Duodenal mucosa (tissue), 2 donors: ENCODE measurements around the gene KDM5A.

ENCODE experiments used
- H3K27ac ChIP-seq: one replicate; pipeline ENCODE4 v1.7.0; 2013; ENCODE audit warnings: low read depth, low read length
- H3K27me3 ChIP-seq, 2 donors: one replicate each; pipeline ENCODE4 v1.7.0; 2013; ENCODE audit warnings: low read length in 2 of 2, control low read depth in 1 of 2; ENCODE audit not compliant: insufficient read depth in 2 of 2, control insufficient read depth in 1 of 2
- H3K36me3 ChIP-seq, 2 donors: one replicate each; pipeline ENCODE4 v1.7.0; 2013; ENCODE audit warnings: low read length in 2 of 2, control low read depth in 1 of 2; ENCODE audit not compliant: insufficient read depth in 2 of 2, control insufficient read depth in 1 of 2
- H3K4me1 ChIP-seq, 2 donors: one replicate each; pipeline ENCODE4 v1.7.0; 2013; ENCODE audit warnings: low read length in 2 of 2, control low read depth in 1 of 2; ENCODE audit not compliant: insufficient read depth in 2 of 2, control insufficient read depth in 1 of 2
- H3K4me3 ChIP-seq, 2 donors: one replicate each; pipeline ENCODE4 v1.7.0; 2013; ENCODE audit warnings: low read length in 2 of 2, low read depth in 1 of 2
- H3K9ac ChIP-seq, 2 donors: one replicate each; pipeline ENCODE4 v1.7.0; 2013; ENCODE audit warnings: low read length in 2 of 2, low read depth in 1 of 2
- H3K9me3 ChIP-seq, 2 donors: one replicate each; pipeline ENCODE4 v1.7.0; 2013; ENCODE audit warnings: low read length in 2 of 2, control low read depth in 1 of 2; ENCODE audit not compliant: control insufficient read depth in 1 of 2

KDM5A gene

GRCh38 chr12:286531-287300, 102.4 kb downstream of the KDM5A start:
- Histone ChIP-seq H3K9ac (no peak overlapping the region), H3K9me3 (no peaks in the 10 kb centered on the region), H3K27ac (no peak overlapping the region), H3K36me3 (peaks cover 20 to 51% of the 10 kb centered on the region in 2 donors), H3K4me1 (no peaks in the 10 kb centered on the region), H3K27me3 (no peaks in the 10 kb centered on the region), H3K4me3 (no peak overlapping the region)

- H3K4me3 ChIP-seq = no peak overlapping the region
- H3K27me3 ChIP-seq = no peaks in the 10 kb centered on the region
- no peaks in the 10 kb centered on the region for H3K9me3 ChIP-seq
- H3K4me1 ChIP-seq = no peaks in the 10 kb centered on the region
- peaks cover 0 to 10% of the 10 kb centered on the region in 2 donors for H3K36me3 ChIP-seq
- no peak overlapping the region for H3K9ac ChIP-seq
- H3K27ac ChIP-seq = no peak overlapping the region
Observed at GRCh38 chr12:278046-278445, 111.1 kb downstream of the KDM5A start.

GRCh38 chr12:275812-276211, 113.3 kb downstream of the KDM5A start:
- Histone ChIP-seq H3K4me3 (no peak overlapping the region), H3K9me3 (no peaks in the 10 kb centered on the region), H3K36me3 (peaks cover 0 to 6% of the 10 kb centered on the region in 2 donors), H3K27me3 (no peaks in the 10 kb centered on the region), H3K9ac (no peak overlapping the region), H3K4me1 (no peaks in the 10 kb centered on the region), H3K27ac (no peak overlapping the region)

- H3K27ac ChIP-seq = no peak overlapping the region
- no peaks in the 10 kb centered on the region for H3K36me3 ChIP-seq
- H3K4me3 ChIP-seq = no peak overlapping the region
- H3K4me1 ChIP-seq = no peaks in the 10 kb centered on the region
- no peaks in the 10 kb centered on the region for H3K9me3 ChIP-seq
- peaks cover 0 to 2% of the 10 kb centered on the region in 2 donors for H3K27me3 ChIP-seq
- no peak overlapping the region for H3K9ac ChIP-seq
Observed at GRCh38 chr12:273382-273781, 115.7 kb downstream of the KDM5A start.

- Histone ChIP-seq H3K9ac (no peak overlapping the region), H3K27ac (no peak overlapping the region), H3K4me1 (no peaks in the 10 kb centered on the region), H3K27me3 (peaks cover 0 to 6% of the 10 kb centered on the region in 2 donors), H3K4me3 (no peak overlapping the region), H3K36me3 (no peaks in the 10 kb centered on the region), H3K9me3 (no peaks in the 10 kb centered on the region)
Observed at GRCh38 chr12:272942-273341, 116.2 kb downstream of the KDM5A start.

- Histone ChIP-seq H3K4me3 (no peak overlapping the region), H3K9me3 (no peaks in the 10 kb centered on the region), H3K9ac (no peak overlapping the region), H3K4me1 (no peaks in the 10 kb centered on the region), H3K27ac (no peak overlapping the region), H3K27me3 (peaks cover 2 to 18% of the 10 kb centered on the region in 2 donors), H3K36me3 (no peaks in the 10 kb centered on the region)
Observed at GRCh38 chr12:271161-271560, 118.0 kb downstream of the KDM5A start.

- Histone ChIP-seq H3K9ac (no peak overlapping the region), H3K4me1 (no peaks in the 10 kb centered on the region), H3K27me3 (peaks cover 5 to 23% of the 10 kb centered on the region in 2 donors), H3K4me3 (no peak overlapping the region), H3K27ac (no peak overlapping the region), H3K9me3 (no peaks in the 10 kb centered on the region), H3K36me3 (no peaks in the 10 kb centered on the region)
Observed at GRCh38 chr12:269191-269590, 119.9 kb downstream of the KDM5A start.

- no peaks in the 10 kb centered on the region for H3K36me3 ChIP-seq
- H3K4me3 ChIP-seq = no peak overlapping the region
- H3K27me3 ChIP-seq = peaks cover 8 to 29% of the 10 kb centered on the region in 2 donors
- H3K9ac ChIP-seq = no peak overlapping the region
- H3K4me1 ChIP-seq = no peaks in the 10 kb centered on the region
- H3K27ac ChIP-seq = no peak overlapping the region
- no peaks in the 10 kb centered on the region for H3K9me3 ChIP-seq
Observed at GRCh38 chr12:268483-268840, 120.7 kb downstream of the KDM5A start.

- Histone ChIP-seq H3K4me1 (no peaks in the 10 kb centered on the region), H3K9me3 (no peaks in the 10 kb centered on the region), H3K27ac (no peak overlapping the region), H3K36me3 (no peaks in the 10 kb centered on the region), H3K27me3 (peaks cover 9 to 29% of the 10 kb centered on the region in 2 donors), H3K9ac (no peak overlapping the region), H3K4me3 (no peak overlapping the region)
Observed at GRCh38 chr12:267581-268482, 121.3 kb downstream of the KDM5A start.

- Histone ChIP-seq H3K27me3 (peaks cover 14 to 29% of the 10 kb centered on the region in 2 donors), H3K36me3 (no peaks in the 10 kb centered on the region), H3K27ac (no peak overlapping the region), H3K4me1 (no peaks in the 10 kb centered on the region), H3K4me3 (no peak overlapping the region), H3K9me3 (no peaks in the 10 kb centered on the region), H3K9ac (no peak overlapping the region)
Observed at GRCh38 chr12:265096-265495, 124.0 kb downstream of the KDM5A start.
